Astrocyte (in vitro differentiated cells and primary cell): ENCODE results near the gene NBPF12.
"Not testable (repeated sequence)": the region's sequence is repeated elsewhere in the genome, so short reads cannot be mapped to it uniquely, and the experiment has no call there.

Source experiments
- CTCF ChIP-seq: IDR thresholded peaks from 2 replicates; pipeline ENCODE4 v1.5.1; 2011; ENCODE audit warnings: low read depth, mild to moderate bottlenecking, inconsistent platforms, low read length, moderate library complexity; ENCODE audit not compliant: insufficient read depth
- EZH2 ChIP-seq: IDR thresholded peaks from 2 replicates; pipeline ENCODE4 v1.6.1; 2012; ENCODE audit warnings: mild to moderate bottlenecking, low read length, inconsistent platforms; ENCODE audit not compliant: insufficient read depth

GRCh38 chr1:146924106-146924505, 14.0 kb upstream of the NBPF12 start:
- not testable (repeated sequence) for TF ChIP-seq CTCF, EZH2
